OCI-LY1 (cell line): ENCODE measurements around the gene THRA.

ENCODE experiments used
- EZH2 ChIP-seq: fragments of 200-600 bp; sonication (generic), shearing (Covaris generic); IDR thresholded peaks from 2 replicates; pipeline ENCODE4 v1.8.0; 2017; ENCODE audit warnings: borderline replicate concordance, mixed run types, mild to moderate bottlenecking, antibody characterized with exemption, low read length, moderate library complexity, mixed read lengths
- TF ChIP-seq, protein P1 (sequence below): fragments of 200-600 bp; sonication (generic), shearing (Covaris generic); IDR thresholded peaks from 2 replicates; pipeline ENCODE4 v1.5.1; 2017; ENCODE audit warnings: mild to moderate bottlenecking, antibody characterized with exemption, low read length, moderate library complexity, mixed read lengths

- TF ChIP-seq, protein P1, sequence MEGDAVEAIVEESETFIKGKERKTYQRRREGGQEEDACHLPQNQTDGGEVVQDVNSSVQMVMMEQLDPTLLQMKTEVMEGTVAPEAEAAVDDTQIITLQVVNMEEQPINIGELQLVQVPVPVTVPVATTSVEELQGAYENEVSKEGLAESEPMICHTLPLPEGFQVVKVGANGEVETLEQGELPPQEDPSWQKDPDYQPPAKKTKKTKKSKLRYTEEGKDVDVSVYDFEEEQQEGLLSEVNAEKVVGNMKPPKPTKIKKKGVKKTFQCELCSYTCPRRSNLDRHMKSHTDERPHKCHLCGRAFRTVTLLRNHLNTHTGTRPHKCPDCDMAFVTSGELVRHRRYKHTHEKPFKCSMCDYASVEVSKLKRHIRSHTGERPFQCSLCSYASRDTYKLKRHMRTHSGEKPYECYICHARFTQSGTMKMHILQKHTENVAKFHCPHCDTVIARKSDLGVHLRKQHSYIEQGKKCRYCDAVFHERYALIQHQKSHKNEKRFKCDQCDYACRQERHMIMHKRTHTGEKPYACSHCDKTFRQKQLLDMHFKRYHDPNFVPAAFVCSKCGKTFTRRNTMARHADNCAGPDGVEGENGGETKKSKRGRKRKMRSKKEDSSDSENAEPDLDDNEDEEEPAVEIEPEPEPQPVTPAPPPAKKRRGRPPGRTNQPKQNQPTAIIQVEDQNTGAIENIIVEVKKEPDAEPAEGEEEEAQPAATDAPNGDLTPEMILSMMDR: no peak
- no peak for TF ChIP-seq EZH2
Observed at GRCh38 chr17:40134184-40134583, 71.4 kb downstream of the THRA start.
